Stimulated activated CD4-positive, alpha-beta T cell treated with anti-CD3 and anti-CD28 coated beads, Interleukin-12 subunit alpha, Interleukin-12 subunit beta, amount 100 ng/mL, for 24 hours (primary cell): ENCODE data around the gene NLRP3.
"Not testable (repeated sequence)": the region's sequence is repeated elsewhere in the genome, so short reads cannot be mapped to it uniquely, and the experiment has no call there.

Experiments used
- DNase-seq, 2 experiments: peaks; one replicate each; pipeline ENCODE4 v3.0.0-alpha.2; 2020; ENCODE audit warnings: low read depth in 2 of 2

NLRP3 gene

GRCh38 chr1:247415423-247416361 is at the start of gene NLRP3:
NLRP3 (plus strand) TSS chr1:247416173; CDS start chr1:247418801, 2,628 bp downstream.
- peak in 1 of 2 experiments; percentile 15 for DNase-seq

GRCh38 chr1:247366345-247366744 is 49.6 kb upstream of the NLRP3 start:
- DNase-seq, result not testable (repeated sequence)

GRCh38 chr1:247366926-247367645 is 48.9 kb upstream of the NLRP3 start:
- no peak for DNase-seq

GRCh38 chr1:247367786-247368422 is 48.1 kb upstream of the NLRP3 start:
- no peak for DNase-seq

GRCh38 chr1:247368490-247369145 is 47.4 kb upstream of the NLRP3 start:
- no peak for DNase-seq

GRCh38 chr1:247370786-247371732 is 44.9 kb upstream of the NLRP3 start:
- DNase-seq, result no peak

- no peak for DNase-seq
Measured at GRCh38 chr1:247371801-247372259, 44.1 kb upstream of the NLRP3 start.

GRCh38 chr1:247373721-247374141 is 42.2 kb upstream of the NLRP3 start:
- DNase-seq, result peak; percentile 14 to 55

- not testable (repeated sequence) for DNase-seq
Measured at GRCh38 chr1:247374651-247375334, 41.2 kb upstream of the NLRP3 start.

- DNase-seq, result no peak
Measured at GRCh38 chr1:247375747-247376146, 40.2 kb upstream of the NLRP3 start.

GRCh38 chr1:247376659-247377058 is 39.3 kb upstream of the NLRP3 start:
- no peak for DNase-seq

GRCh38 chr1:247377656-247378055 is 38.3 kb upstream of the NLRP3 start:
- DNase-seq, result not testable (repeated sequence)

- no peak for DNase-seq
Measured at GRCh38 chr1:247378334-247379073, 37.5 kb upstream of the NLRP3 start.

GRCh38 chr1:247385283-247385682 is 30.7 kb upstream of the NLRP3 start:
- no peak for DNase-seq

GRCh38 chr1:247386217-247386616 is 29.8 kb upstream of the NLRP3 start:
- no peak for DNase-seq

GRCh38 chr1:247386687-247387086 is 29.3 kb upstream of the NLRP3 start:
- no peak for DNase-seq

- no peak for DNase-seq
Measured at GRCh38 chr1:247387096-247387495, 28.9 kb upstream of the NLRP3 start.

GRCh38 chr1:247387565-247387964 is 28.4 kb upstream of the NLRP3 start:
- no peak for DNase-seq
